ENCODE results near the gene JAK1.
"Not testable (repeated sequence)": the region's sequence is repeated elsewhere in the genome, so short reads cannot be mapped to it uniquely, and the experiment has no call there.

JAK1 gene

DNA sequence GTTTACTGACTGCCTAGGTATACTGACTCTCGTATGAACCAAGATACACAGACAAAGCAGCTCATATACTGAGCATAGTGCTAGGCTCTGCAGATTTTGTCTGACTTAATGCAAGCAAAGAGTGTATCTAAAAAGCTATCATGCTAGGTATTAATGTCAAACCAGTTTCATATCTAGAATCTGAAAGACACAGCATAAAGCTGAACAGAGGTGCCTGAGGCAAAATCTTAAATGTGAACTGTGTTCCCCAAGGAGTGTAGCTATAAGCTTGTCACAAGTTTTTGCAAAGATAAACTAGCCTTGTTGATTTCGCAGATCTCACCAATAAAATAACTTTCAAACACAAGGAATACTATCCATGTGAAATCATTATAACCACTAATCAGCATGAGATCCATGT lies 18.1 kb downstream of the JAK1 start:
- no peak for DNase-seq

DNA sequence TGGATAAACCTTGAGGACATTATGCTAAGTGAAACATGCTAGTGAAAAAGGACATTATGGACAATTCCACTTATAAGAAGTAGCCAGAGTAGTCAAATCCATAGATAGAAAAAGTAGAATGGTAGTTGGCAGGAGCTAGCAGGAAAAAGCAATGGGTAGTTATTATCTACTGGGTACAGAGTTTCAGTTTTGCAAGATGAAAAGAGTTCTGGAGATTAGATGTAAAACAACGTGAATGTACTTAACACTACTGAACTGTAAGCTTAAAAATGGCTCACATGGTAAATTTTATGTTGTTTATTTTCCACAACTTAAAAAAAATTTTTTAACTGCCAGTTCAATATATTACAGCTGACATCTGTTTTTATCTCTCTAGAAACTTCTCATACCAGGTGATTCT lies 19.4 kb downstream of the JAK1 start:
- no peak for DNase-seq

DNA sequence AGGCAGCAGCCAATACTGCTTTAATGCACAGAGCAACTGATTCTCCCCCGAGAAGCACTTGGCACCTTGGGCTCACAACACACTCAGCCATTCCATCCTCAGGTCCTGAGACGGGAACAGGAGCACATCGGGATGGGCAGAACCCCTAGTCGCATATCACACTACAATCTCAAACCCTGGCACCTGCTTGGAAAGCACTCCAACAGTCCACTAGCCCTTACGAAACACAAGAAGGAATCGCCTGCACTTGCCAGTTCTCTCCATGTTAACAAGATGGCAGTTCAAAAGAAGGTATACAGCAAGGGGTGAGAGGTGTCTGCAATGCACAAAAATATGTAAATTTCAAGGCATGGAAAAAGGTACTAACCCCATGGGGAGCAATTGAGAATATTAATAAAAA lies 21.4 kb downstream of the JAK1 start:
- DNase-seq: no peak

DNA sequence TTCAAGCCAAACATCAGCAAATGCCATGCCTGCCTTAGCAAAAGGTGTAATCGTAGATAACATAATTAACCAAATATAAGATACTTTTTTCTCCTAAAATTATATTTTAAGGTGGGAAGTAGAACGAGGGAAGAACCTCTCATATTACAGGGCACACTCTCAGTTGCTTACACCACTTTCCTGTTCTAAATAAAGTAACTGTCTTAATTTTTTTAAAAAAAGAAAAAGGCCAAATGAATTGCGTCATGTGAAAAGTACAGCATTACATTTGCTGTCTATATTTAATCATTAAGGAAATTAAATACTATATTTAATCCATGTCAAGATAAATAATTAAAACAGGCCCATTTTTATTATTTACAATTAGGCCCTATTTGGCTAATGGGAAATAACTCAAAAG lies 23.7 kb downstream of the JAK1 start:
- no peak for DNase-seq

DNA sequence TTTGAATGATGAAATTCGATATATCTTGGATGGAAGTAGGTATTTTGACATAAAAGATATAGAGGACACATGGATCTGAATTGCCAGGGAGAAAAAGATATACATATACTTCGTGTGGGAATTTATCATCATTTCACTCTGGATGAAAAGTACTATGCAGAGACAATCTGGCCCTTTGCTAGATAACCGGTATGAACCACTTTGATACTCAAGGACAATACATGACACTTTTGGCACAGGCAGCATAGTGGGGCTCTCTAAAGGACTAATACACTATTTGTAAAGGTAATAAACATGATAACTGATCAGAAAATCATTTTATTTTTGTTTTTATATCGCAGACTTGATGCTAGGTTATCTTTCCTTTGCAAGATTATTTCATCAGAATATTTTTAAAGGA lies 24.2 kb downstream of the JAK1 start:
- no peak for DNase-seq

DNA sequence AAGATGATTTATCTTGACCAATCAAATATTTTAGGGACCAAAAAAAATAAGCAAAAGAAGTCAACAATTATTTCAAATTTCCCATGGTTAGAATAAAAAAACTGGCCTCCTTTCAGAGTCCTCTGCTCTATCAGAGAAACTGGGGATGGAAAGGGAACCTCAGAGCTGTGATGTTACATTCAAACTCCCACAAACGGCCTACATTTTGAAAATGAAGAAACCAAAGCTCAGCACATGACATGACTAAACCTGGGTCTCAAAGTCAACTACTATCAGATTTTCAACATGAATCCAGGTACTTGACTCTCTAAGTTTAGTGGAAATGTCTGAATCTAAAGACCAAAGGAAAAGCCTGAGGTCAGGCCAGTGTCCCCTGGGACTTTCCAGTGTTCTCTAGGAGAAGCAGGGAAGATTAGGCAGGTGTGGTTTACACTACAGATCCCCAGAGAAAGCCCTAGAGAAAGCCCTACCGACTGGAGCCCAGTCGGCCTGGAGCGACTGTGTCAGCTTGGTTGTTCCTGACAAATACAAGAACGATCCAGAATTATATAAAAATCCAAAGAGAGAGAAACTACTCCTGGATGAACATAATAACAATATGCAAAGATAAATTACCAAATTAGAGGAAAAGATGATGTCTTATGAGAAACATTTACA lies 24.8 kb downstream of the JAK1 start:
- DNase-seq: no peak

DNA sequence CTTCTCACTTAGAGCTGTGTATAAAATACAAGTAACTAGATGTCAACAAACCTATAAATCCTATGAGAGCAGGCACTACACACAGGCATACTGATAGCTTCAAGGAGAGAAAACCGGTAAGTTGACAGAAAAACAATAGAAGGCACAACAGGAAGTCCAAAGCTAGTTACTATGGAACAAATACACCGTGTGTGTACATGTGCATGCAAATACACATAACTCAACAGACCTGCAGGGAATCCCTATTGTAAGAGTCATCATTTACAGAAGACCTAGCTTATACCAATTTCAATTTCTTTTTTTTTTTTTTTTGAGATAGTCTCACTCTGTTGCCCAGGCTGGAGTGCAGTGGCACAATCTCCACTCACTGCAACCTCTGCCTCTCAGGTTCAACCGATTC lies 26.3 kb downstream of the JAK1 start:
- DNase-seq: no peak

DNA sequence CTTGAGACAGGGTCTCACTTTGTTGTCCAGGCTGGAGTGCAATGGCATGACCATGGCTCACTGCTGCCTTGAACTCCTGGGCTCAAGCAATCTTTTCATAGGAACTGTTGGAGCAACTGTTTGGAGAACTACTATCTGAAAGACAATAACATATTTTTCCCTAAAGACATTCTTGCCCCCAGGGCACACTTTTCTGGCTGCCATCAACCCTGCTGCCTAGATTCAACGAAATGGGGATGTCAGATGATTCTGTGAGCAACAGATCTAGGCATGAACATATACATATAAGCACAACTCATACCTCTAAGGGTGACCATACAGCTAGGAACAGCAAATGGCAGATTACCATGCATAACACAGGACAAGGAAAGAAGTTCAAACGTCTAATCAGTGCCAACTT lies 27.4 kb downstream of the JAK1 start:
- DNase-seq: no peak

DNA sequence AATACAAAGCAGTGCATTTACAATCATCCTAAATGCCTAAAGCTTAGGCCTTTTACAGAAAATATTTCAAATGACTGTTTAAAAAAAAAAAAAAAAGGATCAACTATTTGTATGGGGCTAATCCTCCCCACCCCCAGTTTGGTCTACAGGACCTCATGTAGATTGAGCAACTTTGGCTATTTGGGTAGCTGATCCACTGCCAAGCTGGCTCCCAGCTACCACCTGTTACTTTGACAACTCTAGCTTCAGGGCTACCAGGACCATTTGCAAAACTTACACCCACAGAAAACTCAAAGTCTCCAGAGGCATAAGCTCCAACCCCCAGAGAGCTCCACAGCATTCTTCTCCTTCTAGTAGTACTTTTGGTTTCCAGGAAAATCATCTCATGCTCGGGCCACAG lies 29.4 kb downstream of the JAK1 start:
- DNase-seq: no peak

DNA sequence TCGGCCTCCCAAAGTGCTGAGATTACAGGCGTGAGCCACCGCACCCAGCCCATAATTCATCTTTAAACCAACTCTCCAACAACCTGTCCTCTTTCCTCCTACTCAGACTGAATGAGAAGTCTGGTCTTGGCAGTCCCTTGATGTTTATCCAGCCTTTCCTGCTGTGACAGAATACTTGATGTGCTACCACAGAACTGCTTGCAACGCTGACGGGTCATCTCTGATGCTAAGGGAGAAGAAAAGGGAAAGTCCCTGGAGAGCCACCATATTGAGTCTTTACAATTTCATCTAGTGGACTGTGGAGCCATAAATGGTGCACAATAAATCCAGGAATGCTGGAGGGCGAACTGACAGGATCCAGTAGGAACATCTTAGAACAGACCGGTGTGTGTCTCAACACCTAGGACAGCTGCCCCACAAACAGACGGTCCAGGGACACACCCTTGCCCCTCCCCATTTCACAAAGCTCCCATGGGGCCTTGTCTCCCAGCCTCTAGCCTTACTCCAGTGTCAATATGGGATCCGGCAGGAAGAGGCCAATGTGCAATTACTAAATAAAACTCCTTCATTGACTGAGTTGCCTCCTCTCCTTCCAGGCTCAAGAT lies 30.7 kb downstream of the JAK1 start:
- no peak for DNase-seq

DNA sequence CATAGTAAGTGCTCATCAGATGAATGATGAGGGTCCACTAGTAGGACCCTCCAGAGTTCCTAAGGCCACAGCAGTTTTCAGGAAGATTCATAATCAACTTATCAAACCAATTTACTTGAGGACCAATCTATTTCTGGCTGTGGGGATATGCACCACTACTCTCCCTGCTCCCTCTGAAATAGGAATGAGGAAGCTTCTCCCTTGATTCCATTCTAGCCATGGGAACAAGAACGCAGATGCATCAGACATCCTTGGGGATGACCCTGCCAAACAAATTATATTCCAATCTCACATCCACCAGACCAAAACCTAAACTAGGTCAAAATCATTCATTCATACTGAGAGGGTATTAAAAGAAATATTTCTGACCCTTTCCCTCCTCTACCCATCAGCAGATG lies 31.5 kb downstream of the JAK1 start:
- no peak for DNase-seq

DNA sequence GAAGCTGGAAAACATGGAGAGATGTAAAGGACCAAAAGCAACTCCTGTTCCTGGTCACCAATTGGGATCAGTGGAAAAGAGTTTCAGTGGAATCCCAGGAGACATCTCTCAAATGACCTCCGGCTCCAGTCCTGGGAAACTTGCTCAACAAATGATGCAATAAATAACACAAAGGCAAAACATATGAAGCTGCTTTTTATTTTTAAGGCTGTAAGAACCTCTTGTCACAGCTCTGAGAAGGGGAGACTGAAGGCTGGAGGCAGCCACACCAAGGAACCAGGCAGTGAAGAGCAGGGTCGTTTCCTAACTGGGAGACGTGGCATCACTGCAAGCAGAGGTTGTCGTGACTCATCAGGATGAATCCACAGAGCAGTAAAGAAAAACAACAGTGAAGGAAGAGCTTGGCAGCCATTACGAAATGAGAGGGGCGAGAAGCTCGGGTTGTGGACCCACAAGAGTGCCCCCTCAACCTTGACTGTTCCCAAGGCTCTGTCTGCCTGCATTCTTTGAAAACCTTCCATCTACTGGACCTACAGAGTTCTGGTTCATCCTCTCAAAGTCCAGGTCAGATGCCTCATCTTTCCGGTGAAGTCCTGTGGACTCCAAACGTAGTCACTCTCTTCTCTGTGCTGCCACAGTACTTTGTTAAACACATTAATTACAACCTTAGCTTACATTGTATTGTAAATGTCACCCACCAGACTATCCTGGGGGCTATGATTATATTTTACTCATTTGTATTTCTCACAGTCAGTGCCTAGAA lies 32.1 kb downstream of the JAK1 start:
- no peak for DNase-seq

DNA sequence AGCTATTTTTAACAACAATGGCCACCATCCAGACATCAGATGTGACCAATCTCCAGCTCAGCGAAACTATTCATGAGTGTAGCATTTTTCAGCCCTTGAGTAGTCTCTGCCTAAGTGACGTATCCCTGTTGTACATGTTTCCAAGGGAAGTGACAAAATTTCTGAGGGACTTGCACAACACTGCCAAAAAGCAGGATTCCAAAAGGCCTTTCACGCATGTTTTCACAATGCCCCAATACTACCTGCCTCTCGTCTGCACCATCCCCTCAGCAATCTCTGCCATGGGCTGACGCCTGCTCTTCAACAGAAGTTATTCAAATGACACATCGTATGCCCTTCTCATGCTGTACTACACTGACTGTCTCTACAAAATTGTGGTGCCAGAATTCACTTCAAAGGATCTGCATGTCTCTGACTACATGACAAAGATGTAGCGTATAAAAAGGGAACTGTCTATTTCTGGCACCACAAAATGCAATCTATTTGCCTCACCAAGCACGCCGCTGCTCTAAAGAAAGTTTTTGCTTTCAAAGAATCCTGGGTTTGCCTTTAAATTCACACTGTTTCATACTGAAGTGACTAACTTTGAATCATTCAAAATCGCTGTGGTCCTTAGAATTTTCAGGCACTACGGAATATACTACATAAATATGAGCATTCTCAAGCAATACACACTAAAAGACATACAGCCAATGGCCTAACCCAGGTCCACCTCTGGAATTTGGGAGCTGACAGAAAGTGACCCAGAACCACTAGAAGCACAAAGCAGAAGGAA lies 32.9 kb downstream of the JAK1 start:
- no peak for DNase-seq

DNA sequence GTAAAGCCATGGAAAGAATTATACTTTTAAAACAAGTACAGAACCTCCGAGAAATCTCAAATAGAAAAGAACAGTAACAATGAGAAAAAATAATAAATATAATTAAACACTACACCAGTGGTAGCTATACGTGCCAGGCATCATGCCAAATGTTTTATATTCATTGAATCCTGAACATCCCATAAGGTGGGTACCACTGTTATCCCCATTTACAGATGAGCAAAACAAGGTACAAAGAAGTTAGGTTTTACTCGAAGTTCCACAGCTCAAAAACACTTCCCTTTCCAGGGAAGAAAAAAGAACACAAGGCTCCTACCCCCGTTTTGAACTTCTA lies 33.4 kb downstream of the JAK1 start:
- no peak for DNase-seq

DNA sequence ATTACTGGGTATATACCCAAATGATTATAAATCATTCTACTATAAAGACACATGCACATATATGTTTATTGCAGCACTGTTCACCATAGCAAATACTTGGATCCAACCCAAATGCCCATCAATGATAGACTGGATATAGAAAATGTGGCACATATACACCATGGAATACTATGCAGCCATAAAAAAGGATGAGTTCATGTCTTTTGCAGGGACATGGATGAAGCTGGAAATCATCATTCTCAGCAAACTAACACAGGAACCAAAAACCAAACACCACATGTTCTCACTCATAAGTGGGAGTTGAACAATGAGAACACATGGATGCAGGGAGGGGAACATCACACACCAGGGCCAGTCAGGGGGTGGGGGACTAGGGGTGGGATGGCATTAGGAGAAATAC lies 35.7 kb downstream of the JAK1 start:
- not testable (repeated sequence) for DNase-seq

DNA sequence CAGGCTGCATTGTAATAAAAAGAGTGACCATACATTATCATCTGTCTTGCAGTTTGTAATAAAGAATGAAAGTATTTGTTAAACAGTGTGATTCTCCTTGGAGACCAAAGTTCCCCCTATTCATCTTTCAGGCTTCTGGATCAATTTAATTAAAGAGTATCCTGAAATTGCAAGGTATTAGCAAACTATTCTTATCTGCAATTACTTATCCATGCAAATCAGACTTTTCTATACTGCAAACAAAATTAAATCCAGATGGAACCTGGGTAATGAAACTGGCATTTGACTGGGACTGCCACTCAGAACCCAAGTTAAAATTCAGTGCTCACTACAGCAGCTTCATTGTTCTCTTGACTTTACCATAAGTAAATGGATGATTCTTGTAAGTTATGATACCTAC lies 37.1 kb downstream of the JAK1 start:
- DNase-seq: no peak

DNA sequence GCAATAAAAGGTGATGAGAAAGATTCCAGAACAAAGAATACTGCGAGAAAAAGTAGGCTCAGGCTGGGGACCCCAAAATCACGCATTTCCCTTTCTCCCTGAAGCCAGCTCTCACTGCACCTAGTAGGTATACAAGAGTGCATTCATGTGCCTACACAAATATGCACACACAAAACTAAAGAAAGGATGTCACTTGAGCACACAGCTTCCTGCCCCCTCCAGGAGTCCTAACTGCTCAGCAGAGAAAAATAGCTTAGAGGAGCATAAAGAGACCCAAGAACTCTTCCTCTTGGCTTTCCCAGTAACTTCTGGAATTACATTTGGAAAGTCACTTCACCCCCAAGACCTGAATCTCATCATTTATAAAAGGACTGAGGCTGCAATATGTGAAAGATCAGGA lies 38.0 kb downstream of the JAK1 start:
- no peak for DNase-seq

DNA sequence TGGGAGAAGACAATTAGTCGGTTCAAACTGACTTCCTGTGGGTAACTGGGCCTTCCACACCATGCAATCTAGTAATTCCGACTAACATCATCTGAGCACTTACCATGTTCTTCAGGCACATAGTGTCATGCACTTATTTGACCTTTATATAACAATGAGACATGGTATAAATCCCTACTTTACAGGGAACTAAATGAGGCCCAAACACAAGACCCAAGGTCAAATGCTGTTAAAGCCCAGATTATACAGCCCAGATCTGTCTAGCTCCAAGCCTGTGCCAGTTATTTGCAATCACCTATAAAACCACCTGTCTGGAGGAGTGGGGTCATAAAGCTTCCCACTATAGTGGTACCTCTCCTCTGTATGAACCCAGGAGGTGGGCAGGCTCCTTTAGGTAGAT lies 40.8 kb downstream of the JAK1 start:
- no peak for DNase-seq

DNA sequence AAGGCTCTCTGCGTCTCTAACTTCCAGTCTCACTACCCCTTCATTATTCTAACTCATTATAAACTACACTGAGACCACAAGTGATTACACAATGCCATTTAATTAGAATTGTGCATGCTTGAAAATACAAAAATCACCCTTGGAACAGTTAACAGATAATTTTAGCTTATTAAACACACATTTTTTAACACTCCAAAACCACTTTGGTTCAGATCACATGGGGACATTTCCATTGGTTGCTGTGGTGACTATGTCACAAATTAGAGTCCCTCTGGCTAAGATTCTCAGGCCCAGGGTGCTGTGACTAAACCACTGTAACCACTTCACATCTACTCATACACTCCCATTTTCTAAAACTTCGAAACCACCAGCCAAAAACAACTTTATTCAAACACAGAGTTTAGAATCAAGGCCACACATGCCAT lies 43.0 kb downstream of the JAK1 start:
- DNase-seq: no peak

DNA sequence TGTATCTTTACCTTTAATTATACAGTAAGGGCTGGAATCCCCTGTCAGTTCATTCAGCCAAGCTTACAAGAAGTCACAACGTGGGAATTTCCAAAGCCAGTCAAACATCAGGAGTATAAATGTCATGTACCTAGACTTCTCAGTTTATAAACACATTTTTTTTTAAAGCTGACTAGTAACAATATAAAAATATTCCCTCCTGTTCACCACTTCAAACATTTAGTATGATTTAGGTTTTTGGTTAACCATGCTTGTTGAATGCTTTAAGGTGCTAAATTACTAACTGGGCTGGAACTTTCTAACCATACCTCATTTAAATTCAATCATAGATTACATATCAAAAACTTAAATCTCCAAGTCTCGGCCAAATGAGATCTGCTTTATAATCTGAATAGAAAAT lies 44.0 kb downstream of the JAK1 start:
- no peak for DNase-seq

DNA sequence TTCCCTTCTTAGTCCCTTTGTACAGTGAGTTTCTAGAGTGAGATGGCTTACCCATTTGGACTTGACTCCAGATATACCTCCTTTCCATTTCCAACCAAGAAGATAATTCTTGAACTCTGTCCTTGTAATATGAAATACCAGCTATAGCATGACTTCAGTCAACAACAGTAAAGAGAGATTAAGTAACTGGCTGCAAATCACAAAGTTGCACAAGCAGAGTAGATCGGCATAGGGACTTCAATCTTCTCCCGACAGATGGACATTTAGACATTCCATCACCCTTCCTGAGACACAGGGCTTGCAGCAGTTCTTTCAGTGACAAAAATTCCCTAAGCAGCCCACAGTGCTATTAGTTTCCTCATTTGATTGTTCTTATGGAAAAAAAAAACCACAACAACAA lies 44.6 kb downstream of the JAK1 start:
- DNase-seq: no peak

DNA sequence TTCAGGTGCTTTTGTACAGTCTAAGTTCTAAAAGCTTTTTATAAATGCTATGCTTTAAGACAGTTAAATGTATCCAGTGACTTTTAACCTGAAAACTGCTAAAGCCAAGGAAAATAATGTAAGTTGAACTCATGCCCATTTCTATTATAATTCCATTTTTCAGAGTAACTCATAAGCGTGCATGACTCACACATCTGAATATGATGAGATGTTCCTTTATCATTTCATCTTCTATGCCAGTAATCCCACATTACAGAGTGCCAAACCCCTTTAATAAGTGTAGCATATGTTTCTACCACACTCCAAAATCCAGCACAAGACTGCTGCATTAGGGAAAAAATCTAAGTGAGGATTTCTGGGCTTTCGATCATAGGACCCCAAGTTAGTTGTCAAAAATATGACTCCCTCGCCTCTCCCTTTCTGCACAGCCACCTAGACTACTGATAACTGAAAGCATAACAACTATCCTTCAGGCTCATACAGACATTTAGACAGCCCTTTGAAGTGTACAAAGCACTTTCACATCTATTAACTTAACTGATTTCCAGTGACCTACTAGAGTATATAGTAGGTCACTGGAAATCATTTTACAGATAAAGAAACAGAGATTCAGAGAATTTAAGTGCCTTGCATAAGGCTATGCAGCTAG lies 45.3 kb downstream of the JAK1 start:
- DNase-seq: no peak

DNA sequence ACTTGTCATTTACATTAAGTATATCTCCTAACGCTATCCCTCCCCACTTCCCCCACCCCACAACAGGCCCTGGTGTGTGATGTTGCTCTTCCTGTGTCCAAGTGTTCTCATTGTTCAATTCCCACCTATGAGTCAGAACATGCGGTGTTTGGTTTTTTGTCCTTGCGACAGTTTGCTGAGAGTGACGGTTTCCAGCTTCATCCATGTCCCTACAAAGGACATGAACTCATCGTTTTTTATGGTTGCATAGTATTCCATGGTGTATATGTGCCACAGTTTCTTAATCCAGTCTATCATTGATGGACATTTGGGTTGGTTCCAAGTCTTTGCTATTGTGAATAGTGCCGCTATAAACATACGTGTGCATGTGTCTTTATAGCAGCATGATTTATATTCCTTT lies 47.2 kb downstream of the JAK1 start:
- not testable (repeated sequence) for DNase-seq
